ENCODE measurements around the gene DOCK3.

DOCK3 gene

DNA sequence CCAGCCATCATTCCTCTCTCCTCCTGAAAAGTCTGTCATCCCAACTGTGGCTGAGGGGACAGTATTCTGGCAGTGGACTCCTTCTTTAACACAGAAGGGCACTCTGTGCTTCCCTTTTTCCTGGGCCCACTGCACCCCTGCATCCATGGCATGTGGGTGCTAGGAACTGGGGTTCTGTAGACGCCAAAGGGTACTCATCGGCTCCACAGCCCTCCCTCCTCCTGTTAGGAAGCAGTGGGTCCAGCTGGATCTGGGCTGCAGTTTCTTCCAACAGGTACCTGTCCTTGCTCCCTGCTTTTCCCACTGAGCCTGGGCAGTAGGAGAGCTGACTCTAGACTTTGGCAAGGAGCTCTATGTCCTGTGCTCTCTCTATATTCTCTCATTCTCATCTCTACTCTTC lies 704.0 kb downstream of the DOCK3 start:
- no peak for ATAC-seq
- TF ChIP-seq ZNF565 (CRISPR knock-in tag; conservative IDR thresholded peaks at IDR 0.05; ENCODE audit: low read depth) (no peak), TOX (CRISPR knock-in tag; IDR thresholded peaks at IDR 0.05; ENCODE audit: borderline replicate concordance) (no peak), ARNTL (CRISPR knock-in tag; IDR thresholded peaks at IDR 0.05; ENCODE audit: borderline replicate concordance, low read depth) (no peak), CSDC2 (CRISPR knock-in tag; IDR thresholded peaks at IDR 0.05) (no peak)
- TF ChIP-seq, protein P1, sequence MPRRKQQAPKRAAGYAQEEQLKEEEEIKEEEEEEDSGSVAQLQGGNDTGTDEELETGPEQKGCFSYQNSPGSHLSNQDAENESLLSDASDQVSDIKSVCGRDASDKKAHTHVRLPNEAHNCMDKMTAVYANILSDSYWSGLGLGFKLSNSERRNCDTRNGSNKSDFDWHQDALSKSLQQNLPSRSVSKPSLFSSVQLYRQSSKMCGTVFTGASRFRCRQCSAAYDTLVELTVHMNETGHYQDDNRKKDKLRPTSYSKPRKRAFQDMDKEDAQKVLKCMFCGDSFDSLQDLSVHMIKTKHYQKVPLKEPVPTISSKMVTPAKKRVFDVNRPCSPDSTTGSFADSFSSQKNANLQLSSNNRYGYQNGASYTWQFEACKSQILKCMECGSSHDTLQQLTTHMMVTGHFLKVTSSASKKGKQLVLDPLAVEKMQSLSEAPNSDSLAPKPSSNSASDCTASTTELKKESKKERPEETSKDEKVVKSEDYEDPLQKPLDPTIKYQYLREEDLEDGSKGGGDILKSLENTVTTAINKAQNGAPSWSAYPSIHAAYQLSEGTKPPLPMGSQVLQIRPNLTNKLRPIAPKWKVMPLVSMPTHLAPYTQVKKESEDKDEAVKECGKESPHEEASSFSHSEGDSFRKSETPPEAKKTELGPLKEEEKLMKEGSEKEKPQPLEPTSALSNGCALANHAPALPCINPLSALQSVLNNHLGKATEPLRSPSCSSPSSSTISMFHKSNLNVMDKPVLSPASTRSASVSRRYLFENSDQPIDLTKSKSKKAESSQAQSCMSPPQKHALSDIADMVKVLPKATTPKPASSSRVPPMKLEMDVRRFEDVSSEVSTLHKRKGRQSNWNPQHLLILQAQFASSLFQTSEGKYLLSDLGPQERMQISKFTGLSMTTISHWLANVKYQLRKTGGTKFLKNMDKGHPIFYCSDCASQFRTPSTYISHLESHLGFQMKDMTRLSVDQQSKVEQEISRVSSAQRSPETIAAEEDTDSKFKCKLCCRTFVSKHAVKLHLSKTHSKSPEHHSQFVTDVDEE (CRISPR knock-in tag; IDR thresholded peaks at IDR 0.05): no peak

DNA sequence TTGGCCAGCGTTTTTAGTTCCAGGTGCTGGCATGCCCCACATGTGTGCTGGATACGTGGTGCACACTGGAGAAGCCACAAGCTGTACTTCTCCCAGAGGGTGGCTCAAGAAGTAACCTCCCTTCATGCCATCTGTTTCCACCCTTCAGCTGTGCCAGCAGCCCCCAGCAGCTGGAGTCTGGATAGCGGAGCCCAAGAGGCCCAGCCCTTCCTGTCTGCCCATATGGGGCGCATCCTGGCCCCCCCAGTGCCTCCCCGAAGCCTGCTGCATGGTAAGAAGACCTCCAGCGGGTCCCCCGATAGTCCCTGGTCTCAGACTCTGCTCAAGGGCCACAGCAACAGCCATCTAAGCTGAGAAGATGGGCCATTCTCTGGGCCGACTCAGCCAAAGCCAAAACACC lies 704.6 kb downstream of the DOCK3 start:
- TF ChIP-seq CSDC2 (CRISPR knock-in tag; IDR thresholded peaks at IDR 0.05): no peak
- TF ChIP-seq ZNF70 (CRISPR knock-in tag; IDR thresholded peaks at IDR 0.05): no peak
- TF ChIP-seq, protein P2, sequence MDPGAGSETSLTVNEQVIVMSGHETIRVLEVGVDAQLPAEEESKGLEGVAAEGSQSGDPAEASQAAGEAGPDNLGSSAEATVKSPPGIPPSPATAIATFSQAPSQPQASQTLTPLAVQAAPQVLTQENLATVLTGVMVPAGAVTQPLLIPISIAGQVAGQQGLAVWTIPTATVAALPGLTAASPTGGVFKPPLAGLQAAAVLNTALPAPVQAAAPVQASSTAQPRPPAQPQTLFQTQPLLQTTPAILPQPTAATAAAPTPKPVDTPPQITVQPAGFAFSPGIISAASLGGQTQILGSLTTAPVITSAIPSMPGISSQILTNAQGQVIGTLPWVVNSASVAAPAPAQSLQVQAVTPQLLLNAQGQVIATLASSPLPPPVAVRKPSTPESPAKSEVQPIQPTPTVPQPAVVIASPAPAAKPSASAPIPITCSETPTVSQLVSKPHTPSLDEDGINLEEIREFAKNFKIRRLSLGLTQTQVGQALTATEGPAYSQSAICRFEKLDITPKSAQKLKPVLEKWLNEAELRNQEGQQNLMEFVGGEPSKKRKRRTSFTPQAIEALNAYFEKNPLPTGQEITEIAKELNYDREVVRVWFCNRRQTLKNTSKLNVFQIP (CRISPR knock-in tag; IDR thresholded peaks at IDR 0.05; ENCODE audit: borderline replicate concordance, low read depth): no peak
- TF ChIP-seq ARNTL (CRISPR knock-in tag; IDR thresholded peaks at IDR 0.05; ENCODE audit: borderline replicate concordance, low read depth): no peak
- TF ChIP-seq, protein P1 (CRISPR knock-in tag; IDR thresholded peaks at IDR 0.05): no peak
- TF ChIP-seq GLIS3 (CRISPR knock-in tag; IDR thresholded peaks at IDR 0.05): no peak
- TF ChIP-seq, protein P3, sequence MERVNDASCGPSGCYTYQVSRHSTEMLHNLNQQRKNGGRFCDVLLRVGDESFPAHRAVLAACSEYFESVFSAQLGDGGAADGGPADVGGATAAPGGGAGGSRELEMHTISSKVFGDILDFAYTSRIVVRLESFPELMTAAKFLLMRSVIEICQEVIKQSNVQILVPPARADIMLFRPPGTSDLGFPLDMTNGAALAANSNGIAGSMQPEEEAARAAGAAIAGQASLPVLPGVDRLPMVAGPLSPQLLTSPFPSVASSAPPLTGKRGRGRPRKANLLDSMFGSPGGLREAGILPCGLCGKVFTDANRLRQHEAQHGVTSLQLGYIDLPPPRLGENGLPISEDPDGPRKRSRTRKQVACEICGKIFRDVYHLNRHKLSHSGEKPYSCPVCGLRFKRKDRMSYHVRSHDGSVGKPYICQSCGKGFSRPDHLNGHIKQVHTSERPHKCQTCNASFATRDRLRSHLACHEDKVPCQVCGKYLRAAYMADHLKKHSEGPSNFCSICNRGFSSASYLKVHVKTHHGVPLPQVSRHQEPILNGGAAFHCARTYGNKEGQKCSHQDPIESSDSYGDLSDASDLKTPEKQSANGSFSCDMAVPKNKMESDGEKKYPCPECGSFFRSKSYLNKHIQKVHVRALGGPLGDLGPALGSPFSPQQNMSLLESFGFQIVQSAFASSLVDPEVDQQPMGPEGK (CRISPR knock-in tag; IDR thresholded peaks at IDR 0.05; ENCODE audit: borderline replicate concordance): no peak
- TF ChIP-seq OSR1 (CRISPR knock-in tag; IDR thresholded peaks at IDR 0.05): no peak
- ATAC-seq: no peak

DNA sequence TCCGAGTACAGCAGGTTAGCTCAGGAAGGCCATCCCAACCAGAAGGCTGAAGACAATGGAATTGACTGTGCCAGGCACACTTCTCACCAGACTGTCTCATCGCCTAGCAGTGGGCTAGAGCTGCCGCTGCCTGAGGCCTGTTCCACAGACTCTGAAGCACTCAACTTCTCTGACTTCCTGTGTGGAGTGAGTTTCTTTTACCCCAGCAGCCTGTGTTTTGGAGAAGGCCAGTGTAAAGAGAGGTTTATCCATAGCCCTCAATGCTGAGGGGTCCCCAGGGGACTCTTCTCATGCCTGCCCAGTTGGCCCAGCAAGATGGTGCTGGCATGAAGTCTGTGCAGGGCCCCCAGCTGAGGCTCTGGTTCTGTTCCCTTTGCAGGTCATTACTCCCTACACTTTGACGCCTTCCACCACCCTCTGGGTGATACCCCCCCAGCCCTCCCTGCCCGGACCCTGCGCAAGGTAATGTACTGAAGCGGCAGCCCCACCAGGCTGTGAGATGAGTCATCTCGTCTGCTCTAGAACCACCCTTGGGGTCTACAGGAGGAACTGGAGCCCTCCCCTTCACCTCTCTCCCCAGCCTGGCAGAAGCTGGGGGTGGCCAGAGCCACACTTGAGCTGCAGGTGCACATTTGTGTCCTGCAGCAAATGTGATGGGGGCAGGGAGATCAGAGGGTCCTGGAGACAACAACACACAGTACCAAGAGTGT lies 705.2 kb downstream of the DOCK3 start:
- ATAC-seq: no peak
- TF ChIP-seq, protein P4, sequence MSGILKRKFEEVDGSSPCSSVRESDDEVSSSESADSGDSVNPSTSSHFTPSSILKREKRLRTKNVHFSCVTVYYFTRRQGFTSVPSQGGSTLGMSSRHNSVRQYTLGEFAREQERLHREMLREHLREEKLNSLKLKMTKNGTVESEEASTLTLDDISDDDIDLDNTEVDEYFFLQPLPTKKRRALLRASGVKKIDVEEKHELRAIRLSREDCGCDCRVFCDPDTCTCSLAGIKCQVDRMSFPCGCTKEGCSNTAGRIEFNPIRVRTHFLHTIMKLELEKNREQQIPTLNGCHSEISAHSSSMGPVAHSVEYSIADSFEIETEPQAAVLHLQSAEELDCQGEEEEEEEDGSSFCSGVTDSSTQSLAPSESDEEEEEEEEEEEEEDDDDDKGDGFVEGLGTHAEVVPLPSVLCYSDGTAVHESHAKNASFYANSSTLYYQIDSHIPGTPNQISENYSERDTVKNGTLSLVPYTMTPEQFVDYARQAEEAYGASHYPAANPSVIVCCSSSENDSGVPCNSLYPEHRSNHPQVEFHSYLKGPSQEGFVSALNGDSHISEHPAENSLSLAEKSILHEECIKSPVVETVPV (CRISPR knock-in tag; IDR thresholded peaks at IDR 0.05): no peak
- TF ChIP-seq, protein P3 (CRISPR knock-in tag; IDR thresholded peaks at IDR 0.05; ENCODE audit: borderline replicate concordance): no peak
- TF ChIP-seq ARNTL (CRISPR knock-in tag; IDR thresholded peaks at IDR 0.05; ENCODE audit: borderline replicate concordance, low read depth): no peak
- no peak for TF ChIP-seq BACH2 (CRISPR knock-in tag; IDR thresholded peaks at IDR 0.05; ENCODE audit: borderline replicate concordance)
- no peak for TF ChIP-seq ZC3H10 (CRISPR knock-in tag; IDR thresholded peaks at IDR 0.05)
- TF ChIP-seq, protein P5, sequence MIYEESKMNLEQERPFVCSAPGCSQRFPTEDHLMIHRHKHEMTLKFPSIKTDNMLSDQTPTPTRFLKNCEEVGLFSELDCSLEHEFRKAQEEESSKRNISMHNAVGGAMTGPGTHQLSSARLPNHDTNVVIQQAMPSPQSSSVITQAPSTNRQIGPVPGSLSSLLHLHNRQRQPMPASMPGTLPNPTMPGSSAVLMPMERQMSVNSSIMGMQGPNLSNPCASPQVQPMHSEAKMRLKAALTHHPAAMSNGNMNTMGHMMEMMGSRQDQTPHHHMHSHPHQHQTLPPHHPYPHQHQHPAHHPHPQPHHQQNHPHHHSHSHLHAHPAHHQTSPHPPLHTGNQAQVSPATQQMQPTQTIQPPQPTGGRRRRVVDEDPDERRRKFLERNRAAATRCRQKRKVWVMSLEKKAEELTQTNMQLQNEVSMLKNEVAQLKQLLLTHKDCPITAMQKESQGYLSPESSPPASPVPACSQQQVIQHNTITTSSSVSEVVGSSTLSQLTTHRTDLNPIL (CRISPR knock-in tag; IDR thresholded peaks at IDR 0.05; ENCODE audit: low read depth): no peak
- no peak for TF ChIP-seq RARB (CRISPR knock-in tag; IDR thresholded peaks at IDR 0.05)
- TF ChIP-seq GLIS3 (CRISPR knock-in tag; IDR thresholded peaks at IDR 0.05): no peak
- TF ChIP-seq, protein P1 (CRISPR knock-in tag; IDR thresholded peaks at IDR 0.05): no peak
- TF ChIP-seq ZNF8 (CRISPR knock-in tag; IDR thresholded peaks at IDR 0.05): no peak
- no peak for TF ChIP-seq ZFP3 (CRISPR knock-in tag; IDR thresholded peaks at IDR 0.05)
- TF ChIP-seq SNAI2 (CRISPR knock-in tag; IDR thresholded peaks at IDR 0.05): no peak
